Neural progenitor cell (in vitro differentiated cells): ENCODE data around the gene ZMPSTE24.

Experiments
- CTCF ChIP-seq: fragments of 200-600 bp; sonication (generic); IDR thresholded peaks from 2 replicates; pipeline ENCODE4 v1.5.1; 2017; ENCODE audit warnings: antibody characterized with exemption, mild to moderate bottlenecking
- EZH2 ChIP-seq: fragments of 200-600 bp; sonication (generic); IDR thresholded peaks from 2 replicates; pipeline ENCODE4 v1.6.1; 2017; ENCODE audit warnings: antibody characterized with exemption, mild to moderate bottlenecking, moderate library complexity
- EZH2phosphoT487 ChIP-seq: fragments of 200-600 bp; sonication (generic); IDR thresholded peaks from 2 replicates; pipeline ENCODE4 v1.6.1; 2017; ENCODE audit warnings: antibody characterized with exemption

- TF ChIP-seq CTCF, result no peak
- no peak for TF ChIP-seq EZH2phosphoT487
- no peak for TF ChIP-seq EZH2
These were observed 7.3 kb downstream of the ZMPSTE24 start for GRCh38 chr1:40265298-40265697.
